ENCODE results near the gene LMCD1.

DNA sequence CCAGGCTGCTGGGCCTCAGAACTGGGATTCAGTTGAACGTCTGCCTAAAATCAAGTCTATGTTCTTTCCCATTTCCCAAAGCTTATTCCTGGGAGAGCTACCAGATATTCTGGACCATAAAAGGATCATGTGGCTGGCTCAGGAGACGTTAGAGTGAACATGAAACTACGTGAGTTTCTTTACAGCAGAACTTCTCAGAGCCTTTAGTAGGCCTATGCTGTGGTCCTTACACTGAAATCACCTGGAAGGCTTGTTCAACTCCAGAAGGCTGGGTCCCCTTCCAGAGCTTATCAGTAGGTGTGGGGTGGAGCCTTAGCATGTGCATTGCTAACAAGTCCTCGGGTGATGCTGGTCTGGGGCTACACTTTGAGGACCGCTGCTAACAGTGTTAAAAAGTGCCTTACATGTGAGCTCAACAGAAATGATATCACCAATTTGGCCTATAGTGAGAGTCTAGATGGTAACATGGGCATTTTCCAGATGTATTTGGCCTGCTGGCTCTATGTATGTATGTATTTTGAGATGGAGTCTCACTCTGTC lies 50.7 kb downstream of the LMCD1 start:
- TF ChIP-seq, protein P1, sequence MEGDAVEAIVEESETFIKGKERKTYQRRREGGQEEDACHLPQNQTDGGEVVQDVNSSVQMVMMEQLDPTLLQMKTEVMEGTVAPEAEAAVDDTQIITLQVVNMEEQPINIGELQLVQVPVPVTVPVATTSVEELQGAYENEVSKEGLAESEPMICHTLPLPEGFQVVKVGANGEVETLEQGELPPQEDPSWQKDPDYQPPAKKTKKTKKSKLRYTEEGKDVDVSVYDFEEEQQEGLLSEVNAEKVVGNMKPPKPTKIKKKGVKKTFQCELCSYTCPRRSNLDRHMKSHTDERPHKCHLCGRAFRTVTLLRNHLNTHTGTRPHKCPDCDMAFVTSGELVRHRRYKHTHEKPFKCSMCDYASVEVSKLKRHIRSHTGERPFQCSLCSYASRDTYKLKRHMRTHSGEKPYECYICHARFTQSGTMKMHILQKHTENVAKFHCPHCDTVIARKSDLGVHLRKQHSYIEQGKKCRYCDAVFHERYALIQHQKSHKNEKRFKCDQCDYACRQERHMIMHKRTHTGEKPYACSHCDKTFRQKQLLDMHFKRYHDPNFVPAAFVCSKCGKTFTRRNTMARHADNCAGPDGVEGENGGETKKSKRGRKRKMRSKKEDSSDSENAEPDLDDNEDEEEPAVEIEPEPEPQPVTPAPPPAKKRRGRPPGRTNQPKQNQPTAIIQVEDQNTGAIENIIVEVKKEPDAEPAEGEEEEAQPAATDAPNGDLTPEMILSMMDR (IDR thresholded peaks at IDR 0.05) = no peak
- TF ChIP-seq POLR2A (IDR thresholded peaks at IDR 0.05) = no peak
